ENCODE results near the gene VSTM1. TPM values are rescaled to one million over a fixed set of nuclear protein-coding genes. Genes with fewer than 3 reads are reported as not detected.

Gene VSTM1, protein sequence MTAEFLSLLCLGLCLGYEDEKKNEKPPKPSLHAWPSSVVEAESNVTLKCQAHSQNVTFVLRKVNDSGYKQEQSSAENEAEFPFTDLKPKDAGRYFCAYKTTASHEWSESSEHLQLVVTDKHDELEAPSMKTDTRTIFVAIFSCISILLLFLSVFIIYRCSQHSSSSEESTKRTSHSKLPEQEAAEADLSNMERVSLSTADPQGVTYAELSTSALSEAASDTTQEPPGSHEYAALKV
- total RNA-seq = 1 to 10 TPM in 1 of 2 donors, not detected in 1; 1.6 TPM

DNA sequence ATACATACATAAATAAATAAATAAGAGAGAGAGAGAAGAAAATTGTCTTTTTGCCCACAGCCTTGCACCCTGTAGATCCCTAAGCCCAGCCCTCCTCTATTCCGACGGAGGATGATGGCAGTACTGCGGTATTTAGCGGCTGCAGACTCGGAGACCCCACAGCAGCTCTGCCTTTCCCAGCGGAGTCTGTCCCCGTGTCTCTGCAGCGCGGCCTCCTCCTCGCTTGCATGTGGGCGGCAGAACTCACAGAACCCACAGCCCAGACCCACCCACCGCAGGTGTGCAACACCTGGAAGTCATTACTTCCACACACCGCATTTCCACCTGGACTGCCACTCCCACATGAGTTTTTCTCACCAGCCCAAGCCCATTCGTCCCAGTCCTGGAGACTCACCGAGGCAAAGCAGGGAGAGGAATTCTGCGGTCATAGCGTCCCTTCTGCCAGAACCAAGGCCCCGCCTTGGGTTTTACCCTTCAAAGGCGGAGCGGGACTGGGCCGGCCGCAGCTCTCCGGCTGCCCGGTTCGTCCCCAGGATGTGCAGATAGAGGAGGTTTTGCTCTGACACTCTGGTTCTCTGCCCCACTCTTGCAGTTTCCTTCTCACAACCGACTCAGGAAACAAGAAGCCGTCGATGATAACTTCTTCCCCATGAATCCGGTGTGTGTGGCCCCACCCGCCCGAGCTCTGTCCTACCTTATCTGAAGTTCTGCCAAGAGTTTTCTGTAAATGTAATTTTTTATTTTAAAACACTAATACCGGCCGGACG is at the start of gene VSTM1:
Gene VSTM1 (minus strand): TSS at position 548 of the 767 bp plus-strand sequence. CDS start 120 bp downstream, at position 428.
- H3K27ac ChIP-seq = no peak within 1 kb of the TSS
- H3K4me3 ChIP-seq = no peak within 1 kb of the TSS
- WGBS = 71% methylated on average over 34 of the region's 34 CpGs
- intact Hi-C loops (cut with DNase I) = no loop called here
- no peaks in the 10 kb centered on the region for H3K4me1 ChIP-seq (replicated peaks)
- TF ChIP-seq POLR2AphosphoS5 (IDR thresholded peaks at IDR 0.05) (no peak), POLR2A (IDR thresholded peaks at IDR 0.05) (no peak)
- TF ChIP-seq, protein P1, sequence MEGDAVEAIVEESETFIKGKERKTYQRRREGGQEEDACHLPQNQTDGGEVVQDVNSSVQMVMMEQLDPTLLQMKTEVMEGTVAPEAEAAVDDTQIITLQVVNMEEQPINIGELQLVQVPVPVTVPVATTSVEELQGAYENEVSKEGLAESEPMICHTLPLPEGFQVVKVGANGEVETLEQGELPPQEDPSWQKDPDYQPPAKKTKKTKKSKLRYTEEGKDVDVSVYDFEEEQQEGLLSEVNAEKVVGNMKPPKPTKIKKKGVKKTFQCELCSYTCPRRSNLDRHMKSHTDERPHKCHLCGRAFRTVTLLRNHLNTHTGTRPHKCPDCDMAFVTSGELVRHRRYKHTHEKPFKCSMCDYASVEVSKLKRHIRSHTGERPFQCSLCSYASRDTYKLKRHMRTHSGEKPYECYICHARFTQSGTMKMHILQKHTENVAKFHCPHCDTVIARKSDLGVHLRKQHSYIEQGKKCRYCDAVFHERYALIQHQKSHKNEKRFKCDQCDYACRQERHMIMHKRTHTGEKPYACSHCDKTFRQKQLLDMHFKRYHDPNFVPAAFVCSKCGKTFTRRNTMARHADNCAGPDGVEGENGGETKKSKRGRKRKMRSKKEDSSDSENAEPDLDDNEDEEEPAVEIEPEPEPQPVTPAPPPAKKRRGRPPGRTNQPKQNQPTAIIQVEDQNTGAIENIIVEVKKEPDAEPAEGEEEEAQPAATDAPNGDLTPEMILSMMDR (IDR thresholded peaks at IDR 0.05) = no peak
- H3K36me3 ChIP-seq = no peaks in the 10 kb centered on the region
- no peaks in the 10 kb centered on the region for H3K27me3 ChIP-seq (replicated peaks; ENCODE audit: insufficient read depth)
- DNase-seq (ENCODE audit: low spot score) = no peak
- no peaks in the 10 kb centered on the region for H3K9me3 ChIP-seq

DNA sequence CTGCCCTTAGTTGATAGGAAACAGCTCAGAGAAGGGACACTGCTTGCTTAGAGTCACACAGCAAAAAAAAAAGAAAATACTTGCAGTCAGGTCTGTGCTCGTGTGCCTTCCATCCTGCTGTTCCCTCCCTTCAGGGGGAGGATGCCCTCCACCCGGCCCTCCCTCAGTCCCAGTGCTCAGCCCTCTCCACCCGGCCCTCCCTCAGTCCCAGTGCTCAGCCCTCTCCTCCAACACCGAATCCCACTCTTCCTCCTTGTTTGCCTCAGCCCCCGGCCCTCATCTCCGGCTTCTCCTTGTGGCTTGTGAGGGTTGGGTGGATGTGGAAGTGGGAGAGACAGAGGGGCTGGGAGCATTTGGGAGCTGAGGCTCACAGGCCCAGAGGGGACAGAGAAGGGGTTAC is 46.0 kb upstream of the VSTM1 start:
- no peak for DNase-seq (ENCODE audit: low spot score)
- peaks cover 4 to 13% of the 10 kb centered on the region in 2 donors for H3K36me3 ChIP-seq

DNA sequence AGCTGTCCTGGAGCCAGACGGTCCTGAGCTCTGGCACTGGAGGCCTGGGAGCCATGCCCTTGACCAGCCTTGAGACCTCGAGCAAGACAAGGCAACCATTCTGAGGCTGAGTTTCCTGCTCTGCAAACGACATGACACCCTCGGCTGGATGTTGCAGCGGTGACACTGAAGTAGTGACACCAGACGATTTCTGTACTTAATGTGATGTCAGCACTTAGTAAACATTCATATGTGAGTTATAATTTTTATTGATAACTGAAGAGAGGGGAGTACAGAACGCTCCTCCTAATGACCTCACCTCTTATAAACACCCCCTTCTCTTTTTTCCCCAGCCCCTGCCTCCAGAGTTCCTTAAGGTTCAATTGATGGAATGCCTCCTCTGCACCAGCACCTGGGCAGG is 44.8 kb upstream of the VSTM1 start:
- Histone ChIP-seq H3K9me3 (no peaks in the 10 kb centered on the region), H3K27me3 (replicated peaks; ENCODE audit: insufficient read depth) (no peaks in the 10 kb centered on the region), H3K27ac (no peak overlapping the region), H3K36me3 (peaks cover 4 to 13% of the 10 kb centered on the region in 2 donors), H3K4me3 (no peak overlapping the region), H3K4me1 (replicated peaks) (peaks cover under 1% of the 10 kb centered on the region)
- 76% methylated on average over 7 of the region's 7 CpGs for WGBS
- no peak for DNase-seq (ENCODE audit: low spot score)
- intact Hi-C loops (cut with DNase I) = no loop called here
- TF ChIP-seq, protein P1 (IDR thresholded peaks at IDR 0.05) = no peak
- TF ChIP-seq POLR2A (IDR thresholded peaks at IDR 0.05) = no peak
- TF ChIP-seq POLR2AphosphoS5 (IDR thresholded peaks at IDR 0.05) = no peak

More for the DNA sequence above, 46.0 kb upstream of the VSTM1 start:
- TF ChIP-seq POLR2AphosphoS5 (IDR thresholded peaks at IDR 0.05) (no peak), POLR2A (IDR thresholded peaks at IDR 0.05) (no peak)
- TF ChIP-seq, protein P1 (IDR thresholded peaks at IDR 0.05) = no peak
- H3K9me3 ChIP-seq = no peaks in the 10 kb centered on the region
- H3K4me1 ChIP-seq (replicated peaks) = peaks cover 4% of the 10 kb centered on the region
- 69% methylated on average over 6 of the region's 6 CpGs for WGBS
- no peaks in the 10 kb centered on the region for H3K27me3 ChIP-seq (replicated peaks; ENCODE audit: insufficient read depth)
- no peak overlapping the region for H3K4me3 ChIP-seq
- H3K27ac ChIP-seq = no peak overlapping the region
- intact Hi-C loops (cut with DNase I) = no loop called here

GRCh38 chr19:54107876-54108490 is 44.3 kb upstream of the VSTM1 start:
- intact Hi-C loops (cut with DNase I) = no loop called here
- Histone ChIP-seq H3K27ac (no peak overlapping the region), H3K36me3 (peaks cover 4 to 13% of the 10 kb centered on the region in 2 donors), H3K4me1 (replicated peaks) (peaks cover 3% of the 10 kb centered on the region), H3K27me3 (replicated peaks; ENCODE audit: insufficient read depth) (no peaks in the 10 kb centered on the region), H3K4me3 (no peak overlapping the region), H3K9me3 (no peaks in the 10 kb centered on the region)
- TF ChIP-seq, protein P1 (IDR thresholded peaks at IDR 0.05) = no peak
- TF ChIP-seq POLR2AphosphoS5 (IDR thresholded peaks at IDR 0.05) (no peak), POLR2A (IDR thresholded peaks at IDR 0.05) (no peak)
- DNase-seq (ENCODE audit: low spot score) = no peak
- WGBS = 72% methylated on average over 21 of the region's 21 CpGs

Measured in prostate gland (tissue), 2 donors.